HG02798 (cell line): ENCODE data around the gene GNPDA2.
"Not testable (repeated sequence)": the region's sequence is repeated elsewhere in the genome, so short reads cannot be mapped to it uniquely, and the experiment has no call there.

Source experiments
- ATAC-seq: cut with Tn5 transposase; IDR thresholded peaks from one replicate; pipeline ENCODE4 v1.9.1; 2021; ENCODE audit warnings: mild to moderate bottlenecking; ENCODE audit not compliant: unreplicated experiment, poor library complexity

Gene GNPDA2

DNA sequence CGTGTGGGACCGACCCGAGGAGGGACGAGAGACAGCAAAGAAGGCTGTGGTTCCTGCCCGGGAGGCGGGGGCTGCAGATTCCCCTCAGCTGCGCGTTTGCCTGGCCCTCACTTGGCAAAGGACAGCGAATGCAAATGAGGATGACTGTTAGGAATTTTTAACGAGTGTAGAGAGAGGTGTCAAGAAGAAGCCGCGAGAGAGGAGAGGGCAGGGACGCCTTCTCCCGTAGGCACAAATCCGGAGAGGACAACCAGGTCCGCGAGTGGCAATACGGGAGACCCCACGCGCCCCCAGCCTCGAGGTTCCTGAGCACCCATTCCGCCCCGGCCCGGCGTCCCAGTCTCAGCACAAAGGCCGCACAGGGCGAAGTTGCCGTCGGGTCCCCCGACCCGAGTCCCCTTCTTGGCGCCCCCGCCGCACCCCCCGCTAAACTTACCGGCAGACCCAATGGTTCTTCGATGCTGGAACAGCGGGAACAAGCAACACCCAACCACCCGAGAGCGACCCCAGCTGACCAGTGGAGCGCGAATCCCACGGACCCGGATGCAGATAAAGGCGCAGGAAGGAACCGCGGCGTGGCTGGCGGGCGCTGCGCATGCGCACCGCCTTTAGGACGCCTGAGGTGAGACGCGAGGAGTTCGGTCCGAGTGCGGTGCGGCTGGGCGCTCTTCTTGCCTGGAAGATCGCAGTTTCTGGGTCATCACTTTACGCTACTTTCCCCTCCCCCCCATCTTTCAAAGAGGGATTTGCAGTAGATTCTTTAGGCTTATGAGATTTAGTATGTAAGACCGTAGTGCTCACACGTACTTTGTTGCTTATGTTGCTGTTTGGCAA is at the start of gene GNPDA2:
Gene GNPDA2, minus strand, starts transcription at position 519 of the 834 bp plus-strand sequence. CDS start 4,349 bp downstream, outside the sequence.
- ATAC-seq: peak; percentile 96

DNA sequence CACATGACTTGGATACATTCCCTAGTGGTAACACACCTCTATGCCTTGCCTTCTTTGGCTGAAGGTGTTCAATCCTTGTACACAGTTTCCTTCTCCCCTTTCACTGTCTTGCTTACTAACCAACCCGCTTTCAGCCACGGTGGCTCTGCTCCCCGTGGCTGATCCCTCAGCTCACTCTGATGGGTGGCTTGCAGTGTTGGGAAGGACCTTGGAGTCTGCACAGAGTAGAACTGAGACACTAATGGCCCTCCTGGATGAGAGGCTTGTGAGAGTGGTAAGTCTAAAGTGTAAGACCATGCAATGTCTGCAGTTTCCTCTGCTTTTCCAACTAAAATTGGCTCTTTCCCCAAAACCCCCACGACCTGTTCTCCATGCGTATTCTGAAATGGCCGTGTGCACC is 46.0 kb upstream of the GNPDA2 start:
- ATAC-seq: no peak

GRCh38 chr4:44771789-44772188 is 45.4 kb upstream of the GNPDA2 start:
- no peak for ATAC-seq

GRCh38 chr4:44766453-44766852 is 40.1 kb upstream of the GNPDA2 start:
- no peak for ATAC-seq

DNA sequence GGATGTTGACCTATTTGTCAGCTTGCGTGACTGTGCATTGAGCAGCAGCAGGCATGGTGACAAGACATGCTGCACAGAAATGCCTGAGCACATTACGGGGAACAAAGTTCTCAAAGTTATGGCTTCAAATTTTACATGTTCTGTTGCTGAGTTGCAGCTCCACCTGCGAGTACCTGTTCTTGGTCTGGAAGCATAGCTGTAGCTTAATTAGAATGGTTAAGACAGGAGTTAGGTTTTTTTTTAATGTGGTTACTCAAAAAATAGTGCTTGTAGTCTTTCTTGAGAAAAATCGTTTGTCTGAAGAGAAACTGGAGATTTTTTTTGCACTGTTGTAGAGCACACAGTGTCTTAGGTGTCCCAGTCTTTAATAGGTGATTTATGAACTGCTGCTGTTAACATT is 38.8 kb upstream of the GNPDA2 start:
- ATAC-seq: no peak

DNA sequence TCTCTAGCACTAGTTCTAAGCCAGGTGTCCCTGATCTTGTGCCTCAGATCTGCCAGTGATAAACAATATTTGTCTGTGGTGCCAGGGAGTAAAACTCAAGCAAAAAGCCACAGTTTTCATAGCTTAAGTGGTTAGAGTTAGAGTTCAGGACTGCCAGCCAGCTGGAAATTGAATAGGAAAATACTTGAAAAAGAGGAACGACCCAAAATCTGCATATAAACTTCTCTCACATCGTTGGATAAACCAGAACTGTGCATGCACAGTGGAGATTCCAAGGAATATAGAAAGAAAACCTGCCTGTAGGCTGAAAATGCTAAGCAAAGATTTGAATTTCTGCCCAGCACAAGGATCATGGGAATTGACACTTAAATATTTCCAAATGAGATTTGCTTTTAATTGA is 35.0 kb upstream of the GNPDA2 start:
- no peak for ATAC-seq

- peak; percentile 86 for ATAC-seq
Observed at GRCh38 chr4:44760142-44760898, 34.0 kb upstream of the GNPDA2 start.

GRCh38 chr4:44756559-44756958 is 30.2 kb upstream of the GNPDA2 start:
- no peak for ATAC-seq

GRCh38 chr4:44740201-44740600 is 13.8 kb upstream of the GNPDA2 start:
- no peak for ATAC-seq

GRCh38 chr4:44738615-44739014 is 12.3 kb upstream of the GNPDA2 start:
- ATAC-seq: peak; percentile 73

DNA sequence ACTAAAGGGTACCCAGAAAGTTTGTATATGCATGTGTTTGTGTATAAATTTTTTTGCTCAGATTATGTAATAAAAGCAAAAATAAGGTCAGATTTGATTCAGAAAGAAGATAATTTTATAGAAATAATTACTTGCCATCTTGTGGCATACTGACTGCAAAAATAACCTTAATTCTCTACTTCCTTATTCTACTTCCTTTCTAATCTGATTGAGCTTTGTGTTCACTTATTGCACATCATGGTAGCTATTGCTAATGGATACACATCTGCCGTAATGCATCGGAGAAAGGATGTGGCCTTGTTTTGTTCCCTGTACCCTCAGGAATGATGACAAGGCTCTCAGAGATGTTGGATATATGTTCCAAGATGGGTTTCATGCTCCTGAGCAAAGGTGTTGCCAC is 10.5 kb upstream of the GNPDA2 start:
- ATAC-seq: no peak

DNA sequence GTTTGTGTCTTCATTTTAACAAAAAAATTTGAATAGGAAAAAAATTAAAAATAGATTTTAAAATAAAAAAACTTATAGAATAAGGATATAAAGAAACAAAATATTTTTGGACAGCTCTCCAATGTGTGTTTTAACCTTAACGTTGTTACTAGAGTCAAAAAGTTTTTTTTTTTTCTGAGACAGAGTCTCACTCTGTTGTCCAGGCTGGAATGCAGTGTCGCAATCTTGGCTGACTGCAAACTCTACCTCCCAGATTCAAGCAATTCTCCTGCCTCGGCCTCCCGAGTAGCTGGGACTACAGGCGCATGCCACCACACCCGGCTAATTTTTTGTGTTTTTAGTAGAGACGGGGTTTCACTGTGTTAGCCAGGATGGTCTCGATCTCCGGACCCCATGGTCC is 2.3 kb upstream of the GNPDA2 start:
- not testable (repeated sequence) for ATAC-seq

DNA sequence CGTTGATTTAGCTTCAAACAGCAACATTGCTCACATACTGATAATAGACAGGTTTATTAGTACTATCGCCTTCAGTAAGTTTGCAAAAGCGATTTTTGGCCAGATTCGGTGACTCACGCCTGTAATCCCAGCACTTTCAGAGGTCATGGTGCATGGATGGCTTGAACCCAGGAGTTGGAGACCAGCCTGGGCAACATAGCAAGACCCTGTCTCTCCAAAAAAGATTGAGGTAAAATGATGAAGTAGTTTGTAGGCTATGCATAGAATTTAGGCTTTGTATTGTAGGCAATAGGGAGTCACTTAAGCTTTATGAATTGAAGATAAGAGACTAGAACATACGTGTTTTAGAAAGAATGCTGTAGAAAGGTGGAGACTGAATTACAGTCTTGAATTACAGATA is 1.1 kb upstream of the GNPDA2 start:
- no peak for ATAC-seq

GRCh38 chr4:44725726-44726037 is 674 bp downstream of the GNPDA2 start:
- no peak for ATAC-seq

- no peak for ATAC-seq
Observed at GRCh38 chr4:44725166-44725565, 1.2 kb downstream of the GNPDA2 start.

- ATAC-seq: no peak
Observed at GRCh38 chr4:44722001-44722400, 4.4 kb downstream of the GNPDA2 start.

DNA sequence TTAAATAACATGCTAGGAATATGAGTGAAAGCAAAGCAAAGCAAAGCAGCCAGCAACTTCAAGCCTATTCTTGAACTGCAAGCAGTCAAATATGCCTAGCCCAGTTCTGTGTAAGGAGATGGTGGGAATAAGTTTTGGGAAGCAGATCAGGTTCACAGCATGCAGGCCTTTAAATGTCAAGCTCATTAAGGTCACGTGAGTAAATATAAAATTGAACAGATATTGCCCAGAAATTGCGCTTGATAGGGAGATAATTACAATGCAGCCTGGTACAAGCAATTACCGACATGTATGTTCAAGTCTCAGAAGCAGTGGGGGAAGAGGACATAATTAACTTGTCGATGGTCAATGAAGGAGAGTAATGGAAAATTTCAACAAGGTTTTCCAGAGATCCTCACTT is 6.0 kb downstream of the GNPDA2 start:
- no peak for ATAC-seq

DNA sequence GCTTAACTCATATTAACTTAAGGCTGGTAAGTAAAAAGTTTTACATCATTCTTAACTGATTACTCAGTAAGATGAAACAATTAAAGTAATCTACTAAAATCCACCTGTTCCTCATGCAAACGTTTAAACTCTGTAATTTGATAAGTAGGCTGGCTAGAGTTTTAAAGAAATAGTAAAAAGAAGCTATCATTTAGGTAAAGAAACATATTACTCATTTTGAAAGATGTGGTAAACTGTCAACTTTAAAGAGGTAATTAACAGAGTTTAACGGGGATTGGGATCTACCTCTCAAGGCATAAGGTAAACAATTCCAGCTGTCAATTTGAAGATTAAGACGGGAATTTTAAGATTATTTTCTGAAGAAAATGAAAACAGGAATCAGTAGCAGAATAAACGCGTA is 9.8 kb downstream of the GNPDA2 start:
- ATAC-seq: no peak

GRCh38 chr4:44713125-44713524 is 13.2 kb downstream of the GNPDA2 start:
- no peak for ATAC-seq

DNA sequence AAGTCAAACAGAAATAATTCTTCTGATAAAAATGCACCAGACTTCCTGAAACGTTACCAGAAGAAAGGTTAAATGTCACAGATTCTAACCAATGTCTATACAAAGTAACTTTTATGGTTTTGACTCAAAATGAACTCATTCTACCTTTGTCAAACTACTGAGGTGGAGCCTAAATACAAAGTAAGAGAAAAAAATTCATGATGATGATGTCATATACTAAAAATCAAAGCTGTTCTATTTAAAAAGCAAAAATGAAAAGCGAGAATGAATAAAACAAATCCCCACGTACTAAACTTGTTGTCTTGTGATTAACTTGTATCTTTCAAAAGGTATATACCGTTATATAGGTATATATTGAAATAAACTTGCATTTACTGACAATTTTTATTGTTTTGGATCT is 21.7 kb downstream of the GNPDA2 start:
- ATAC-seq: no peak

GRCh38 chr4:44701037-44701436 is 25.3 kb downstream of the GNPDA2 start:
- no peak for ATAC-seq

GRCh38 chr4:44700427-44700826 is 25.9 kb downstream of the GNPDA2 start:
- ATAC-seq: no peak
